Germinal center (tissue), 1 donor: ENCODE measurements around the gene NECAB2.
"Not testable (repeated sequence)": the region's sequence is repeated elsewhere in the genome, so short reads cannot be mapped to it uniquely, and the experiment has no call there.

Experiments used
- DNase-seq: peaks from one replicate; pipeline ENCODE4 v3.0.0; 2012; ENCODE audit warnings: mixed read lengths, low spot score

The NECAB2 gene

DNA sequence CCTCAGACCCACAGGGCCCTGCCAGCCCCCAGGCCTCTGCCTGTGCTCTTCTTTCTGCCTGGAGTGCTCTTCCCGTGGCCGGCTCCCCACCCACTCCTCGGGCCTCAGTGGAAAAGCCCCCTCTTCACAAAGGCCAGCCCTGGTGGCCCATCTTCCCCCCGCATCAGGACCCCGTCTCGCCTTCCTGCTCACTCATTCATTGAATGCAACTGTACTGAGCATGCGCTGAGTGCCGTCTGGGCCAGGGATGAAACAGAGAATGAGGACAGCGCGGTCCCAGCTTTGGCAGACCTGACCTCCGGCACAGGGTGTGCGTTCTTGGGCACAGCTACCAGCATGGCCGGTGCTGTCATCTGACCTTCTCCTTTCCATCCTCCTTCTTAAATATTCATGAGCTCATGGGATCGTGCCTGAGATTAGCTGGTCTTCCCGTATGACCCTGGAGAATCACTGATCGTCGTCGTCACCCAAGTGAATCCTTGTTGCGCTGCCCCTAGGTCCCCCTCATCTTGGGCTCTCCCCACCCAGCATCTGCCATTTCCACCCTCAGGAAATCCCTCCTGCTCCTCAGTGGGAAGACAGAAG lies 31.4 kb upstream of the NECAB2 start:
- no peak for DNase-seq

DNA sequence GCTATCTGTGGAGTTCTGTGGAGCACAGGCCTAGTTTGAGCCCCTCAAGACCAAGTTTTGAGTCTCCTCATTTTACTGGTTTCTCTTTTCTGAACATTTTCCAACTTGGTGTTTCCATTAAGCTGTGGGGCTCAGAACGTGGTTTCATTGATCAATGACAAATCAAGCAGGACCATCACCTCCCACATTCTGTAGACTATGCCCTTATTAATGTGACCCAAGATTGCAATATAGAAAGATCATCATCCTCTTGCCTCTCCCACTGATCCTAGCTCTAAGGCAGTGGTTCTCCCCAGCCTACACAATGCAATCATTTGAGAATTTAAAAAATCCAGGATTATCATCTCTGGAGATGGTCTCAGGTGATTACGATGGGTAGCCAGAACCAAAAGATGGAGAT lies 30.8 kb upstream of the NECAB2 start:
- DNase-seq: no peak

DNA sequence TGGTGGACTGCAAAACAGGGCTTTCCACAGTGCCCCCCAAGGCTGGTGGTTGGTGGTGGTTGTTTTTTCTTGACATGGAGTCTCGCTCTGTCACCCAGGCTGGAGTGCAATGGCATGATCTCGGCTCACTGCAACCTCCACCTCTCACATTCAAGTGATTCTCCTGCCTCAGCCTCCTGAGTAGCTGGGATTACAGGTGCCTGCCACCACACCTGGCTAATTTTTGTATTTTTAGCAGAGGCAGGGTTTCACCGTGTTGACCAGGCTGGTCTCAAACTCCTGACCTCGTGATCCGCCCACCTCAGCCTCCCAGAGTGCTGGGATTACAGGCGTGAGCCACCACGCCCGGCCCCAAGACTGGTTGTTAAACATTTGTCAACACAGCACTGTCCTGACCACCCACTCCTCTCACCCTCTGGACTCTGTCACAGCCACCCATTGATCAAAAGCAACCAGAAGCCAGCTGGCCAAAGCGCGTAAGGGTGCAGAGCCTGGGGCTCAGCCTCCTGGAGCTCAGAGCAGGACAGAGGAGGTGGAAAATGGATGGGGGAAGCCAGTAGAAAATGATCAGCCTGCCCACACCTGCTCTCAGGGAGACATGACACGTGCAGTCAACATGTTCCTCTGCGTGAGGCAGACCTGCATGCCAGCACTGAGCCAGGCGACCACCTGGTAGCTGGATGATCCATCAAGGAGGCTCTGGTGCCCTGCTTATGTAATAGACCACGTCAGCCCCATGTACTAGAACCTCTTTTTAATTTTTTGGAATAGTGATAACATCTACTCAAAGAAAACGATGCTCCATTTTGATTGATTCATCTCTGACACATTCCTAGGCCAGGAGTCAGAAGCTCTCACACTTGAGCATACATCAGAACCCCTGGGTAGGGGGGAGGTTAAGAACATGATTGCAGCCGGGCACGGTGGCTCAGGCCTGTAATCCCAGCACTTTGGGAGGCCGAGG lies 29.8 kb upstream of the NECAB2 start:
- no peak for DNase-seq

DNA sequence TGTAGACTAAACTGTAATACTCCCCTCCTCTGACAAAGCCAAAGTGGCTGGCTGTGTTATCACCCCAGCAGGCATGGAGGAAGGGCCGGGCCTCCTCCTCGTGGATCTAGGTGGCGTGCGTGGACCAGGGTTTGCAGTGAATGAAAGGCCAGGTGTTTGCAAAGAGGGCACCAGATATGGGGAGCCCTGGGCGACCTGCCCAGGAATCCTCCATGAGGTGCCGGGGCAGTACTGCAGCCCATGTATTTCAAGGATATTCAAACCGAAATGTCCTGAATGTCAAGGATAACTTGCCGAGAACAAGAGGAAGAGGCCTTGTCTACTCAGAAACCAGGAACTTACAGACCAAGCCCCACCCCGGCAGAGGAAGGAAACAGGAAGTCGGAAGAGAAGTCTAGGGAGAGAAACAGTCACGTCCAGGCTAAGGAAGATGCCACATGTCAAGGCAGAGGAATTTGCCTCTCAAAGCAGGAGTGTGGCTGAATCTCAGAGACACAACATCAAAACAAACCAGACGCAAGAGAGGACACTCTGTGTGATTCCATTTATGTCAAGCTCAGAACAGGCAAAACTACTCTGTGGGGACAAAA lies 28.7 kb upstream of the NECAB2 start:
- DNase-seq: no peak

DNA sequence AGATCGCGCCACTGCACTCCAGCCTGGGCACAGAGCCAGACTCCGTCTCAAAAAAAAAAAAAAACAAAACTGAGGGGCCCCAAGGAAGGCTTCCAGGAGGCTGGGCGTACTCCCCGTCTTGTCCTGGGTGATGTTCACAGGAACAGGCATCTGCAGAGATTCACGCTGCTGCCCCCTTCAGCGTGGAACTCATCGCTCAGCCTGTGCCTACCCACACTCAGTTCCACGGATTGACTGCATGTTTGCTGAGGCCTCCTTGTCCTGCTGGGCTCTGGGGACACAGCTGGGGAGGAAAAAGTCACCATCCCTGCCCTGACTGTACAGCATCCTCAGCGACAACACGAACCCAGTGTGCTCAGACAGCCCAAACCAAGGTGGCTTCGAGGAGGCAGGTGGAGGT lies 27.9 kb upstream of the NECAB2 start:
- no peak for DNase-seq

DNA sequence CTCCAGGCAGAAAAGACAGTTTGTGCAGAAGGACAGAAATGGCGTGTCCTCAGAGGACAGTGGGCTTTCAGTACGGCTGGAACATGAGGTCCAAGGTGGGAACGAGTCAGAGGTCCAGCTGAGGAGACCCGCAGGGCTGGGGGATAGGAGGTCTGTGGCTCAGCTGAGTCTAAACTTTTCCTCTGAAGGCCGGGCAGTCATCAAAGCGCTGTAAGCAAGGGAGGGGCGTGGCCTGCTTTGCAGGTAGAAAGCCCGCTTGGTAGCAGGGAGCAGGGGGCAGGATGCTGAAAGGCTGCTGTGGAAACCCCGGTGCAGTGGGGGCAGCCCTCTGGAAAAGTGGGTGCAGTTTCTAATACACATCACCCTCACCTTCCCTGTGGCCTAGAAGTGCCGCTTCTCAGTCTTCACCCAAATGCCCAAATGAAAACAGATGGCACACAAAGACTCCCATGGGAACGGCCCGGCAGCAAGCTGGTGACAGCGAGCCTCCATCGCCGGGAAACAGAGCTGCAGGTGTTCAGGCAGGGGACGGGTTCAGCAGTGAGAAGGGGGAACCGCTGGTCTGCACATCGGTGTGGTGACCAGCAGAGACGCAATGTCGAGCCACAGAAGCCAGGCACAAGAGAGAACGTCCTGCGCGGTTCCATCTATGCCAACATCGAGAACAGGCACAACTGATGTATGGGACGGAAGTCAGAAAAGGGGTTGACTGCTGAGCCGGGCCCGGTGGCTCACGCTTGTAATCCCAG lies 27.2 kb upstream of the NECAB2 start:
- no peak for DNase-seq

DNA sequence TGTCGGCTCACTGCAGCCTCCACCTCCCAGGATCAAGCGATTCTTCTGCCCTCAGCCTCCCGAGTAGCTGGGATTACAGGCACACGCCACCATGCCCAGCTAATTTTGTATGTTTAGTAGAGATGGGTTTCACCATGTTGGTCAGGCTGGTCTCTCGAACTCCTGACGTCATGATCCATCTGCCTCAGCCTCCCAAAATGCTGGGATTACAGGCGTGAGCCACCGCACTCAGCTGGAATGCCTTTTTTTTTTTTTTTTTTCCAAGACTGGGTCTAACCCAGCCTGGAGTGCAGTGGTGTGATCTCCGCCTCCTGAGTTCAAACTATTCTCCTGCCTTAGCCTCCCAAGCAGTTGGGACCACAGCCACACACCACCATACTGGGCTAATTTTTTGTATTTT lies 26.5 kb upstream of the NECAB2 start:
- not testable (repeated sequence) for DNase-seq

DNA sequence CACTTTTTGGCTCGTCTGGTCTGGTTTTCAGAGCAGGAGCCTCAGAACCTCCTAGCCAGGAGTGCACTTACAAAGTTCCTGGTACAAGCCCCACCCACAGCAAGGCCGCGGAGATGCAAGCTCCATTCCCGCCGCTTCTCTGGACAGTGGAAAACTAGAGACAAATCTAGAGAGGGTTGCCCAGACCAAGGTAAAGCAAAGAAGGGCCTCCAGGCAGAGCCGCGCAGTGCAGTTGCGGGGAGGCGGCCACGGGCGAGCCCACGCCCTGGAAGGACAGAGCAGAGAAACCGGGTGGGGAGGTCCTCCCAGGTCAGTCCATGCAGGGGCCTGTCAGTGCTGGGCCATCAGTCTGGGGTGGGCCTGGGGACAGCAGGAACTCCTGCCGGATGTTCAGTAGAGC lies 26.0 kb upstream of the NECAB2 start:
- no peak for DNase-seq

DNA sequence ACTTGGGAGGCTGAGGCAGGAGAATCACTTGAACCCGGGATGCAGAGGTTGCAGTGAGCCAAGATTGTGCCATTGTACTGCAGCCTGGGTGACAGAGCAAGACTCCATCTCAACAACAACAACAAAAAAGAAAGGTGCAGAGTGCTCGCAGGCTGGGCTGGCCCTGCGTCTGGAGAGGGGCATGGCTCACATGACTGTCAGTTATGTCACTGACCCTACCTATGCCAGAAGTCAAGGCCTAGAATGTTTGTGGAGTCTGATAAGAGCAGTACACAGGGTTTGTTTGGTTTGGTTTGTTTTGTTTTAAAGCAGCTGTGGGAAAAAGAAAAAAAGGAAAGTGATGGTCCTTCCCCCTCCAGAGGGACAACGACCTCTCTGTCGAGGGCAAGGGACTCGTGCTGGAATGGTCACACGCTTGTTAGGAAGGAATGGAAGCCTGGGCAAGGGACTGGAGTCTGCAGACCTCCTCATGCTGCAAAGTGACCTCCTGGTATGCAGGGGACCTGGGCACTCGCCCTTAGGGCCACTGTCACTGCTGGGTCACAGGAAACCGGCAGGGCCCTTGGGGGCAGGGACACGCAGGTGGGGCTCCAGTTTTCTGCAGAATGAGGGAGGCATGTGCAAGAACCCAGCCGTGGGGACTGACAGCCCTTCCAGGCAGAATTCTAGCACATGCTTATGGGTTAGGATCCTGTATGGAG lies 25.1 kb upstream of the NECAB2 start:
- DNase-seq: no peak

DNA sequence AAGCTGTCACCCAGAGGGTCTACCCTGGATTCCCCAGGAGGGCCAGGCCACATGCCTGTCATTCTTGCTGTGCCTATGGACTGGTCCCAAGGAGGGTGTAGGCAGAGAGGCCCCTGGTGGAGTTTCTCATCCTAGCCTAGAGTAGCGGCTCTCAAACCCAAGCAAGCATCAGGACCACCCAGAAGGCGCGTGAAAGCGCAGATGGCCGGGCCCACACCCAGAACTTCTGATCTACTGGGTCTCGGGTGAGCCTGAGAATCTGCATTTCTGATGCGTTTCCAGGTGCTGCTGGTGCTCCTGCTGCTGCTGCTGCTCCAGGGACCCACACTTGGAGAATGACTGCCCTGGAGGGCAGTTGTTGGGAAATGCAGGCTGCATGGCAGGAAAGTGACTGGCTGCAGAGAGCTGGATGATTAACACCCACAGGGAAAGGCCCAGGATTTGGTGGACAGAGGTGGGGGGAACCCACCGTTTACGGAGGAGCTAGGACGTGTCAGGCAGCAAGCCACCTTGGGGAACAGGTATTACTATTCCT lies 24.5 kb upstream of the NECAB2 start:
- no peak for DNase-seq

DNA sequence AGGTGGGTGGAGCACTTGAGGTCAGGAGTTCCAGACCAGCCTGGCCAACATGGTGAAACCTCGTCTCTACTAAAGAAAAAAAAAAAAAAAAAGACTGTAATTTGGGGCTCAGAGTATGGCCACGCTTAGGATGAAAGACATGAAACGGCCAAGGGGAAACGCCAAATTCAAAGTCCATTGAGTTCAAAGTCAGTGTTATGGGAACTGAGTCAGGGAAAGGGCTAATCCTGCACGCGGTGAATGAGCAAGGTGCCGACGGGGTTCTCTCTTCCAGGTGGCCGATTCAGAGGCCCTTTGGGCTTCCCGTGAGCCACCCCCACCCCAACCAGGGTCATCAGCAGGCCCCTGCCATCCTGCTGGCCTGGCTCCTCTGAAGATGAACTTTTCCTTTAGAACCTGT lies 22.5 kb upstream of the NECAB2 start:
- DNase-seq: no peak

DNA sequence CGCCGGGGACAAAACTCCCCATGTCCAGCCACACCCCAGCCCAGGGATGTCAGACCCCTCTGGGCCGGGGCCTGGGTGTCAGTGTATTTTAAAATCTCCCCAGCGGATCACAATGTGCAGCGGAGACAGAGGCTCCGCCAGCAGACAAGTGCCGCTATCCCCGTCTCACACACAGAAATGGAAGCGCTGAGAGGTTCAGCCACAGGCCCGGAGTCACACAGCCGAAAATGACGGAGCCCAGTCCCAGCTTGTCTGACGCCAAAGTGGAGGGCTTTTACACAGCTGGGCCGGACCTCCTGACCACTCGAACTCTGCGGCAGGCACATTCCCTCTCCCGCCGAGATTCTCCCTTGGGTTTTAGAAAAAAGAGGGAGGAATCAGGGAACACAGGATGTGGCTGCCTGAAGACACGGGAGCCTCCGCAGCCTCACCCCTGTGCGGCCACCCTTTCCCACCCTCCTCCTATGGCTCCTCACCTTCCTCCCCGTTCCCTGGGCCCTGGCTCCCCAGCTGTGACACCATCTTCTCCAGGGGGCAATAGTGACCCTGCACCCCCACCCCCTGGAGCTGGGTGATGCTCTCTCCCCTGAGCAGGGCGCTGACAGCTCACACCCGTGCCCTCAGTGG lies 21.8 kb upstream of the NECAB2 start:
- DNase-seq: no peak

DNA sequence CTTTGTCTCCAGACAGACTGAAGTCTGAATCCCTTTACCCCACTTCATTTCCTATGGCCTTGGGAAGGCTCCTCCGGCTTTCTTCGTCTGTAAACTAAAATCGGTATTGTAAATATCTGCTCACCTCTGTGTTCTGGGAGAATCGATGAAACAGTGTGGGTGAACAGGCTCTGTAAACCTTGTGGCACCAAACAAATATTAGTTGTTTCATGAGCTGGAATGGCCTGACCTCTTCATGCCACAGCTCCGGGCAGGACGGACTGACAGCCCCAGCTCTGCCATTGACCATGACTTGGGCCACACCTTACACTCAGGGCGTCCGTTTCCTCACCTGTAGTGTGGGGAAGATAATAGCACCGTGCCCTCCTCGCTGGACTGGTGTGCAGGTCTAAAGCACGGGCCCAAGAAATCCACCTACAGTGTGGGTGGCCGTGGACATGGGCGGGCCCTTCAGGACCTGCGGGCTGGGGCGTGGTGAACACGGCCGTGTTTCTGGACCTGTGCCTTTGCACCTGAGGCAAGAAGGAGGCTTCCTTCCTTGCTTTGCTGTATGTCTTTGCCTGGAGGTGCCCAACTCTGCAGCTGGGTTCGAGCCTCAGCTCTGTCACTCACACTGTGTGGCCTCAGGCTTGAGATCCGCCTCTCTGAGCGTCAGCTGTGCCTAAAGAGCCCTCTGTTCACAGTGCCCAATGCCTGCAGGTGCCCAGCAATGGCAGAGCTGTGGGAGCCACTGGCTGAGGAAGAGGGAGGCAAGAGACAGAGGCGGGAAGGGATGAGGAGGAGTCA lies 21.1 kb upstream of the NECAB2 start:
- DNase-seq: no peak

DNA sequence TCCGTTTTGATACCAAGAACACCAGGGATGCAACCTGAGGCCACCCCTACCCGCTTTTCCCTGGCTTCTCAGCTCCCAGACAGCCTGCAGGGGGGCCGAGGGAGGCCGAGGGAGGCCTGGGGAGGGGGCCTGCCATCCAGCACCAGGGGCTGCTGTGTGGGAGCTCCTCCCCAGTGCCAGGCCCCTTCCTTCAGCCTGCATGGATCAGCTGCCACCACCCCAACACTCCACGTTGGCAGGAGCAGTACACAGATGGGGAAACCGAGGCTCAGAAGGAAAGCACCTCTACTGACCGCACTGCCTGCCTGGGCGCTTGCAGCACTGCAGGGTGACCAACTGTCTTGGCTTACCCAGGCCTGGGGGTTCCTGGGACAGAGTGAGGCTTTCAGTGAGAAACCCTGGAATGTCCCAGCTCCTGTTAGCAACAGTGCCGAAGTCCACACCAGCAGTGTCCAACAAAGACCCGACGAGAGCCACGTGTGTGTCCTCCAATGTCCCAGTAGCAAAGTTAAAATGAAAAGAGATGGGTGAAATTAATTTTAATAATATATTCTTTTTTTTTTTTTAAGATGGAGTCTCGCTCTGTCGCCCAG lies 20.3 kb upstream of the NECAB2 start:
- no peak for DNase-seq

DNA sequence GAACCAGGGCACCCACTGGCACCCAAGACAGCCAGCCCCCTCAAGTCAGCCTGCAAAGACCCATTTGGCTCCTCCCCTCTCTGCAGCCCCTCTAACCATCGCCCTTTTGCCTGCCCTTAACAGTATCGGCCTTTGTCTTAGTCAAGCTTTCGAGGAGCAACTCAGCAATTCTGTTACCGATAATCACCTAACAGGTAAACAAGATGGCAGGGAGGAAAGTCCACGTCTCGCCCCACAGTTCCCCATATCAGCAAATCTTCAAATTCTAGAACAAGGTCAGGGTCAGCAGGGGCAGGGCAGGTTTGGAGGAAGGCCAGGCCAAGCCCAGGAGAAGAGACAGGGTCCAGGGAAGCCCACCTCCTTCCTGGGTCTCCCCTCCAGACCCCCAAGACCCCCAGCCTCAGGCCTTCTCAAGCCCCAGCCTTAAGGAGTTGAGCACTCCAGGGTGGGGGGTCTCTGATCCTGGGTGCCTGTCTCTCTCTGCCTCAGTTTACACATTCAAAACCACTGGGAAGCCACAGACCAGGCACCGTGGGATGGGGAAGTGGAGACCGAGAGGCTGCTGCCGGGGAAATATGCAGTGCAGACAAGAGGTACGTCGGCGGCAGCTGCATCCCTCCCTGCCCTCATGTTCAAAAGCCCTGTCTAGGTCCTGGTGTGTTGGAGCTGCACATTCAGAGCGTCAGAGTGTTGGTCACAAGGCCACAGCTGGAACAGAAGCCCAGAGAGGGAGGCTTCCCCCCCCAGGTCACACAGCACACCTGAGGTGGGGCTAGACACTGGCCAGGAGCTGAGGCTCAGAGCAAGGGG lies 18.9 kb upstream of the NECAB2 start:
- no peak for DNase-seq

DNA sequence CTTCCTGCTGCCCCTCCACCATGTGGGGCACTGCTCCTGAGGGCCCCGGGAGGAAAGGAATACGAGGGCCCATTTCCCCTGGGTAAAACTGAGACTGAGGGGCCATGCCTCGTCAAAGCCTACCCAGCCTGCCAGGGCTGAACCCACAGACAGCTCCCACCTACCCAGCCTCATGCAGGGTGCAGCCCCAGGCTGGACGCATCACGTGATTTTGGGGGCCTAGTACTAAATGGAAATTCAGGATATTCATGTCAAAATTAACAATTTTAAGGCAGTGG lies 18.4 kb upstream of the NECAB2 start:
- DNase-seq: no peak

DNA sequence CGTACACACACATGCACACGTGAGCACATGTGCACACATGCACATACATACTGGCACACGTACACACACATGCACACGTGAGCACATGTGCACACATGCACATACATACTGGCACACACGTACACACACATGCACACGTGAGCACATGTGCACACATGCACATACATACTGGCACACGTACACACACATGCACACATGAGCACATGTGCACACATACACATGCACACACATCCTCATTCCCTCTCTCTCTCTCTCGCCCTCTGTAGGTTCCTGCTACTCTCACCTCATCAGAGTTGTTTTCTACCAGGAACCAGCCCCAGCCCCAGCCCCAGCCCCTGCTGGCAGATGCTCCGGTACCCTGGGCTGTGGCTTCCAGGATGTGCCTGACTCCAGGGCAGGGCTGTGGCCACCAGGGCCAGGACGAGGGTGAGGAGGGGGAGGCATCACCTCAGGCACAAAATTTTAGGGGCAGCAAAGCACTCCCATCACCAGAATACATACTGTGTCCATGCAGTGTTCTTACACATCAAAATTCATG lies 17.1 kb upstream of the NECAB2 start:
- not testable (repeated sequence) for DNase-seq

DNA sequence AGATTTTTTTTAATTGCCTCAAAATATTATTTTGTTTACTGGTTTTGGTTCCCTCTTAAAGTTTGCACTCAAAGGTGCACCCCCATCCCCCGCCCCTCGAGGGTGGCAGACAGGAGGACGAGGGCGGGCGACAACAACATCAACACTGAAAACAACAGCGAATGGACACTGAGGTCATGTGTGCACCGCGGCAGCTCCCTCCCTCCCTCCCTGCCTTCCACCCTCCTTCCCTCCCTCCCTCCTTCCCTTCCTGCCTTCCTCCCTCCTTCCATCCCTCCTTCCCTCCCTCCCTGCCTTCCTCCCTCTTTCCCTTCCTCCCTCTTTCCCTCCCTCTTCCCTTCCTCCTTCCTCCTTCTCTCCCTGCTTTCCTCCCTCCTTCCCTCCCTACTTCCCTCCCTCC lies 16.5 kb upstream of the NECAB2 start:
- no peak for DNase-seq

DNA sequence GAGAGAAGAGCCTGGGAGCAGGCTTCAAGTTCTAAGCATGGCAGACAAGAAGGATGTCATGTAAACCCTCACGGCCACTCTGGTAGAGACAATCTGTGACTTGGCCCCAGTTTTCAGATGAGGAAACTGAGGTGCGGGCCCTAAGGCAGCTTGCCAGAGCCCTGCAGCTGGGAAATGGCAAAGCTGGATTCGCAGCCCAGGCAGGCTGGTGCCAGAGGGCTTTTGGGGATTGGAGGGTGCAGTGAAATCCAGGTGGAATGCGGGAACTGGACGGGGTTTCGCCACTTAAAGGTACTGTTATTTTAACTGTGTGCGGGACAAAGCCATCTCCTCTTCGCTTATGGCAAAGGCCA lies 15.5 kb upstream of the NECAB2 start:
- no peak for DNase-seq
